HEK293 (cell line): ENCODE results near the gene LINGO1.

ENCODE experiments used
- FEZF1 ChIP-seq: fragments of 450-650 bp; formaldehyde crosslinking; IDR thresholded peaks from 2 replicates; pipeline ENCODE4 v1.5.1; 2016; ENCODE audit warnings: missing biosample characterization, missing genetic modification characterization
- HOXA7 ChIP-seq: sonication (generic); formaldehyde crosslinking; IDR thresholded peaks from 2 replicates; pipeline ENCODE4 v1.8.1; 2022; ENCODE audit warnings: missing genetic modification reagents, borderline replicate concordance
- ZBTB26 ChIP-seq: fragments of 450-650 bp; formaldehyde crosslinking; optimal IDR thresholded peaks from 2 replicates; pipeline ENCODE3; 2016; ENCODE audit warnings: missing biosample characterization, mild to moderate bottlenecking, missing genetic modification characterization
- ZFP37 ChIP-seq: fragments of 450-650 bp; formaldehyde crosslinking; IDR thresholded peaks from 2 replicates; pipeline ENCODE4 v1.5.1; 2016; ENCODE audit warnings: missing biosample characterization, missing genetic modification characterization
- ZNF121 ChIP-seq: fragments of 450-650 bp; formaldehyde crosslinking; IDR thresholded peaks from 2 replicates; pipeline ENCODE4 v1.5.1; 2016; ENCODE audit warnings: missing biosample characterization, missing genetic modification characterization
- ZNF530 ChIP-seq: fragments of 450-650 bp; formaldehyde crosslinking; IDR thresholded peaks from 2 replicates; pipeline ENCODE4 v1.5.1; 2016; ENCODE audit warnings: low read depth, missing biosample characterization, missing genetic modification characterization
- ZNF626 ChIP-seq: fragments of 450-650 bp; sonication (Bioruptor Pico); formaldehyde crosslinking; IDR thresholded peaks from 2 replicates; pipeline ENCODE4 v1.5.1; 2018; ENCODE audit warnings: missing biosample characterization, missing genetic modification characterization, inconsistent platforms

GRCh38 chr15:77630956-77631744 is 1.6 kb downstream of the LINGO1 start:
- TF ChIP-seq HOXA7 (no peak), FEZF1 (tag by site-specific recombination) (no peak), ZNF121 (tag by site-specific recombination) (no peak), ZNF626 (tag by site-specific recombination) (no peak), ZNF530 (no peak), ZBTB26 (tag by site-specific recombination) (no peak), ZFP37 (tag by site-specific recombination) (no peak)
